HG02885 (cell line): ENCODE measurements around the gene TCP11L2.

Experiments used
- ATAC-seq: cut with Tn5 transposase; IDR thresholded peaks from one replicate; pipeline ENCODE4 v1.9.1; 2021; ENCODE audit warnings: mild to moderate bottlenecking; ENCODE audit not compliant: unreplicated experiment, poor library complexity

Gene TCP11L2

DNA sequence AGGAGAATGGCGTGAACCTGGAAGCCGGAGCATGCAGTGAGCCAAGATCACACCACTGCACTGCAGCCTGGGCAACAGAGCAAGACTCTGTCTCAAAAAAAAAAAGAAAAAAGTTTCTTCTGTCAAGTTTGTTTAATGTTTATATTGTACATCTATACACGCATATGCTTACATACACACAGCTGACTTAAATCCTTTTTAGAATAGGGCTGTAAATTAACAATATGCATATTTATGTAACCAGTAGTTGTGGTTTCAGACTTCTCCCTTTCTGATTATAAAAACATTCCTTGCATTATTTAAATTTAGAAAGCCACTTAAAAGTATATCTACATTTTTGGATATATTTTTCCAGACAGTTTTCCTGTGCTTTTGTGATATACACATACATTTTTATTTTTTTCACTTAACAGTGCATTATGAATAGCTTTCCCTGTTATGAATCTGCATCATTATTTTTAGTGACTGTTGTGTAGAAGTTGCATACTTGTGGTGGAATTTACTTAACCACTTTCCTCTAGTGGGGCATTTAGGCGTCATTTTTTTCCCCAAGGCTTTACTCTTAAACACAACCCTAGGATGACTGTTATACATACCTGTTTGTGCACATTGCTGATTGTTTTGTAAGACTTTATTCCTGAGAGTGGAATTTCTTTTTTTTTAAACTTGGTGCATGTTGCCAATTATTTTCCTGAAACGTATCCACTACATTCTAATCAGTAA lies 84.4 kb downstream of the TCP11L2 start:
- ATAC-seq, result no peak

DNA sequence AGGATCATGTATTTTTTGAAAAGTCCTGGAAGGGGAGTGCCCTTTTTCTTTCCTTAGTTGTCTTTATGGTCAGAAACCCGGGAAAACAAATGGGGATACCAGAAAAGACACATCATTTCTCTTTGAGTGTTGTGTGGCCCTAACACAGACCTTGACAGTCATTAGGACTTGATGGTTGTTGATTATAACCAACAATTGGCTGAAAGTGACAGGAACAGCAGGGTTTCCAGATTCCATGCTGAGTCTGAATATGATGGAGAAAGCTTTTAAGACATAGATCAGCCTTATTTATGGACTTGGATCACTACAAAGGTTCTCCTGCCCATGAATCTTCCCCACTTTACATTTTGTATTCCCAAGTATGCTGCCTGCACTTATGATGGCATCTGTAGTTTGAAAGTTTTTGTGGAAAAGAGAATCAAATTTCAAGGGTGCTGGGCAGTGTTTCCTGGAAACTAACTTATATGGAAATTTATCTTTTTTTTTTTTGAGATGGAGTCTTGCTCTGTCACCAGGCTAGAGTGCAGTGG lies 85.4 kb downstream of the TCP11L2 start:
- ATAC-seq, result no peak

- no peak for ATAC-seq
These were observed 86.6 kb downstream of the TCP11L2 start for GRCh38 chr12:106389151-106389550.

DNA sequence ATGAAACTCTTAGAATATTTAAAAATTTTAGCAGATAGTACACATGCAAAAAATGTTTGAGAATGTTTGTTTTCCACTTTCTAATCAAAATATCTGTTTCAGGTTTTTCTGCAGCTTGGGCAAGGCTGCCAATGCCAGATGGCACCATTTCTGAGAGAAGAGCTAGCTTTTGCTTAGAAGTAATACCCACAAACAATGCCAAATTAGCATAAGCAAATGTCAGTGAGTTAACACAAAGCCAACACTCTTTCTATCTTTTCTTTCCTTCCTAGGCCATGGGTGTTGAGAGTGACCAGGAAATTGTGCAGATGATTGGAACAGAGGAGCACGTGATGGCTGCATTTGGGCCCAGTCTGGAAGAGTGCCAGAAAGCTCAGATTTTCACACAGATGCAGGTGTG lies 90.2 kb downstream of the TCP11L2 start:
- ATAC-seq, result no peak
